ENCODE data around the gene TFAP2A.

Gene TFAP2A

GRCh38 chr6:10398446-10399218 is 16.2 kb downstream of the TFAP2A start:
- TF ChIP-seq CTCF (conservative IDR thresholded peaks at IDR 0.05; ENCODE audit: low read depth, low read length) = no peak
- DNase-seq (ENCODE audit: low read depth) = no peak
- no peak overlapping the region for H3K4me3 ChIP-seq (ENCODE audit: low read length)

- no peak for TF ChIP-seq CTCF (conservative IDR thresholded peaks at IDR 0.05; ENCODE audit: low read depth, low read length)
- no peak overlapping the region for H3K4me3 ChIP-seq (ENCODE audit: low read length)
- DNase-seq (ENCODE audit: low read depth) = no peak
Observed at GRCh38 chr6:10397756-10398445, 17.0 kb downstream of the TFAP2A start.

- TF ChIP-seq CTCF (conservative IDR thresholded peaks at IDR 0.05; ENCODE audit: low read depth, low read length) = no peak
- H3K4me3 ChIP-seq (ENCODE audit: low read length) = no peak overlapping the region
- no peak for DNase-seq (ENCODE audit: low read depth)
Observed at GRCh38 chr6:10396785-10397184, 18.1 kb downstream of the TFAP2A start.

GRCh38 chr6:10395704-10396546 is 18.9 kb downstream of the TFAP2A start:
- no peak for TF ChIP-seq CTCF (conservative IDR thresholded peaks at IDR 0.05; ENCODE audit: low read depth, low read length)
- H3K4me3 ChIP-seq (ENCODE audit: low read length) = no peak overlapping the region
- DNase-seq (ENCODE audit: low read depth) = no peak

- H3K4me3 ChIP-seq (ENCODE audit: low read length) = no peak overlapping the region
- DNase-seq (ENCODE audit: low read depth) = no peak
- no peak for TF ChIP-seq CTCF (conservative IDR thresholded peaks at IDR 0.05; ENCODE audit: low read depth, low read length)
Observed at GRCh38 chr6:10395171-10395703, 19.6 kb downstream of the TFAP2A start.

- no peak for DNase-seq (ENCODE audit: low read depth)
- no peak for TF ChIP-seq CTCF (conservative IDR thresholded peaks at IDR 0.05; ENCODE audit: low read depth, low read length)
- H3K4me3 ChIP-seq (ENCODE audit: low read length) = no peak overlapping the region
Observed at GRCh38 chr6:10393544-10394225, 21.2 kb downstream of the TFAP2A start.
